ENCODE data around the gene BLTP2.
"Not testable (repeated sequence)": the region's sequence is repeated elsewhere in the genome, so short reads cannot be mapped to it uniquely, and the experiment has no call there.

BLTP2 gene

GRCh38 chr17:28612531-28612930, 32.4 kb downstream of the BLTP2 start:
- DNase-seq (ENCODE audit: low read depth, low spot score), result no peak
- no peak for TF ChIP-seq CTCF (IDR thresholded peaks at IDR 0.05; ENCODE audit: low read depth, low read length)
- in situ Hi-C loops (cut with HindIII; ENCODE audit: low sequenced_read_pairs), result no loop called here
- no peak overlapping the region for H3K4me3 ChIP-seq (ENCODE audit: low read depth, low read length)

- DNase-seq (ENCODE audit: low read depth, low spot score), result no peak
- TF ChIP-seq CTCF (IDR thresholded peaks at IDR 0.05; ENCODE audit: low read depth, low read length), result no peak
- H3K4me3 ChIP-seq (ENCODE audit: low read depth, low read length), result no peak overlapping the region
- in situ Hi-C loops (cut with HindIII; ENCODE audit: low sequenced_read_pairs), result no loop called here
Observed at GRCh38 chr17:28610376-28610775, 34.6 kb downstream of the BLTP2 start.

- H3K4me3 ChIP-seq (ENCODE audit: low read depth, low read length); in situ Hi-C loops (cut with HindIII; ENCODE audit: low sequenced_read_pairs); DNase-seq (ENCODE audit: low read depth, low spot score): not testable (repeated sequence)
Observed at GRCh38 chr17:28604031-28604430, 40.9 kb downstream of the BLTP2 start.

- H3K4me3 ChIP-seq (ENCODE audit: low read depth, low read length), result peak overlapping the region; percentile 89
- no peak for TF ChIP-seq CTCF (IDR thresholded peaks at IDR 0.05; ENCODE audit: low read depth, low read length)
- peak; percentile 85 for DNase-seq (ENCODE audit: low read depth, low spot score)
- in situ Hi-C loops (cut with HindIII; ENCODE audit: low sequenced_read_pairs), result no loop called here
Observed at GRCh38 chr17:28599311-28600184, 45.4 kb downstream of the BLTP2 start.

GRCh38 chr17:28598799-28599310, 46.1 kb downstream of the BLTP2 start, which contains the start of gene SPAG5:
TSS of gene SPAG5 (minus strand) at chr17:28599025. CDS start at chr17:28598946, 79 bp downstream.
- in situ Hi-C loops (cut with HindIII; ENCODE audit: low sequenced_read_pairs), result no loop called here
- peak within 1 kb of the TSS; percentile 89 for H3K4me3 ChIP-seq (ENCODE audit: low read depth, low read length)
- DNase-seq (ENCODE audit: low read depth, low spot score), result peak; percentile 92
- TF ChIP-seq CTCF (IDR thresholded peaks at IDR 0.05; ENCODE audit: low read depth, low read length), result no peak

- peak overlapping the region; percentile 89 for H3K4me3 ChIP-seq (ENCODE audit: low read depth, low read length)
- in situ Hi-C loops (cut with HindIII; ENCODE audit: low sequenced_read_pairs), result no loop called here
- no peak for DNase-seq (ENCODE audit: low read depth, low spot score)
- no peak for TF ChIP-seq CTCF (IDR thresholded peaks at IDR 0.05; ENCODE audit: low read depth, low read length)
Observed at GRCh38 chr17:28598389-28598788, 46.6 kb downstream of the BLTP2 start.
